ENCODE results near the gene PPARD.

Gene PPARD

DNA sequence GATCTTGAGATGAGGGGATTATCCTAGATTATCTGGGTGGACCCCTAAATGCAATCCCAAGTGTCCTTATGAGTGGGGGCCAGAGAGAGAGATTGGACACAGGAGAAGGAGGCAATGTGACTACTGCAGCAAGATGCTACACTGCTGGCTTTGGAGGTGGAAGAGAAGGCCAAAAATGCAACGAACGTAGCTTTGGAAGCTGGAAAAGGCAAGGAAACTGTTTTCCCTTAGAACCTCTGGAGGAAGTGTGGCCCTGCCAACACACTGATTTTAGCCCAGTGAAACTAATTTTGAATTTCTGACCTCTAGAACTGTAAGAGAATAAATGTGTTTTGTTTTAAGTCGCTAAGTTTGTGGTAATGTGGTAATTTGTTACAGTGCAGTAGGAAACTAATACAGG, 15.7 kb downstream of the PPARD start:
- DNase-seq, result no peak

DNA sequence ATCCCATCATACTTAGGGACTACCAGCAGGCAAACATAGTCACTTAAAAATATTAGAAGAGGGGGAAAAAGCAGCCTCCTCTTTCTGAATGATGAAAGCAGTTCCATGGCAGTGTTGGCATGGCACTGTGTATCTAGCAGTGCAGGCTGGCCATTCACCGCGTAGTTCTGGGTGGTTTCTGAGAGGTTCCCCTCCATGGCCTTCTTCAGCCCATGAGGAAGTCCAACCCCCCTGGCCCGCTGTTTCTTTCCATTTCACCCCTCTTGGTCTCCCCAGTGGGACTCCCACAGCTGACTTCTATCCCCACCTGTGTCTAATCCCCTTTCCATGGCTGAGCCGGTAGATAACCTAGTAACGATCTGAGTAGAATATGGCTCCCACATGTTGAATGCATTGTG, 17.0 kb downstream of the PPARD start:
- no peak for DNase-seq

DNA sequence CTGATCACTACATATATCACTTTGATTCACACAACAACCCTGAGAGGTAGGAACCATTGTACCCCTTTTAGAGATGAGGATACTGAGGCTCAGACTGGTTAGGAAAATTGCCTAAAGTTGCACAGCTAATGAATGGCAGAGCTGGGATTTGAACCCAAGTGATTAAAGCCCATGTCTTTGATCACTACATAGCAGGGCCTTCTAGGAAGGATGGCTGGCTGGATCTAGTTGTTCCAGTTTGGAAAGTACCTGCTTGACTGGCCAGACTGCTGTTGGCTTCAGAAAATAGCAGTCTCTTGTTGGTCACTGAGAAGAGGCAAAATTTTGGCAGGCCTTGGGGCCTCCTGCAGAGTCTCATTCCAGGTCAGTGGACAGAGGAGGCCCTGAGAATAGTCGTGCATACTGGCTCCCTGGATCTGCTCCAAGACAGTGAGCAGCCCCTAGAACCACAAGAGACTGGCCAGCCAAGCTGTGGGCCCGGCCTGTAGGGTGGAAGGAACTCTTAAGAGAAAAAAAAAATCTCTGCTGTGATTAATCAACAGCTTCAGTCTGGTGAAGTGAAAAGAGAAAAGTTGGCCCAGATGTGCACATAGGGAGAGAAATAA, 17.5 kb downstream of the PPARD start:
- DNase-seq, result no peak

DNA sequence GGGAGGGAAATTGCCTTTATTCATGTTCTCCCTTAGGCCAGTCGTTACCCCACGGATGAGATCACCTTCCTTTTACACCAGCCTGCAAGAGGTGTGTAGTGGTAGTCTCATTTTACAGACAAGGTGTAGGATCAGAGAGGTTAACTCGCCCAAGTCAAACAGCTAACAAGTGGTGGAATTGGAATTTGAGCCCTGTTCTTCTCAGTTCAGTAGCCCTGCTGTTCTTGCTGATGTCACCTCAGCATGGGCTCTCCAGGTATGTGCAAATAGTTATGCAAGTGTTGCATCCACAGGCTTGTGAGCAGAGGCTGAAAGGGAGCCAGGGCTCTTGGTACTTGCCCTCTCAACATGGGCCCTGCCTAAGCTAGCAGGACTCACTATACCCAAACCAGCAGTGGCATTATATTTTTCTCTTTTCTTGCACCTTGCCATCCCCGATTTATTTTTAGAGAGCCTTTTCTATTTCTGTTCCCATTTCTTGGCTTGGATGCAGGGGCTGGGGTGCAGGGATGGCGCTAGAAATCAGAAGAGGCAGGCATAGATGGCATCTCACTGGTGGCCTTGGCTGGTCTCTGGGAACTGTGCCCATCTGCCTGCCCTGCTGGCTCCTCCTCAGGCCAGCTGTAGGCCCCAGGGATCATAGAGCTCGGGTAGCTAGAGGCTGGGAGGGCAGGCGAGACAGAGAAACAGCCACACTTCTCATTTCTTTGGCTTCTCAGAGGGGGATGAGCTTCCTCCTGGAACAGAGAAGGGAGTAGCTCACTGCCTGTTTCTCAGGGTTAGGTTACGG, 18.2 kb downstream of the PPARD start:
- no peak for DNase-seq

DNA sequence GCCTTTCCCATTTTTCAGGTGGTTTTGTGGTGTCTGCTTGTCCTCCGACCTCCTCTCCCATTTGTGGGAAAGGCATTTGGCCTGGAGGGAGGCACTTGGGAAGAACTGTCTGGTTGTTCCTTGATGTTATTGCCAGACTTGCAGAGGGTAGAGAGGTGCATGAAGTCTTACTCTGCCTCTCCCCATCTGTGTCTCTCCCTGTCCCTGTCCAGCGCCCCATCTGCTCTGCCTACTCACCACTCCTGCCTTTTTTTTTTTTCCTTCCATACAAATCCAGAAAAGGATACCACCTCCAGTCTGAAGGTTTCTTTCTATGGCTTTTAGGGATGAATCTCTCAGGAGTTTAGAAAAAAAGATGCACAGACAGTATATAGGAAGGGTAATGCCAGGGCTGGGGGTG, 19.8 kb downstream of the PPARD start:
- DNase-seq, result no peak

DNA sequence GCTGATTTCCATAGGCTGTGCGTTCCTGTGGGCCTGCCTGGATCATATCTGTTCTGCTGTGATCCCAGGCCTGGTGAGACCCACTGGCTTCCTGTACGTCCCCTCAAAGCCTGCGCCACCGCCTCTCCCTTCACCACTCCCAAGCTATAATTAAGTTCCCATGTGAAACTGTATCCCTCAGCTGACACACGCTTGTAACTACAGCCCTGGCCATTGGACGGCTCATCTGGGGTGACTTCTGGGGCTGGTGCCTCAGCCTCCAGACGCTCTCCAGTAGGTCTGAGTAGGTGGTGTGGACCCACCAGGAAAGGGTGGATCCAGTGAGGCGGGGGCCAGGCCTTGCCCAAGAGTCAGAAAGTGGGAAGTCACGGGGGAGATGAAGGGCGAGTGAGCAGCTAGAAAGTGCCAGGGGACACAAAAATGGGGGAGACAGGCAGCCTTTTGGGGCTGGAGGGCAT, 21.0 kb downstream of the PPARD start:
- DNase-seq, result peak; percentile 25

DNA sequence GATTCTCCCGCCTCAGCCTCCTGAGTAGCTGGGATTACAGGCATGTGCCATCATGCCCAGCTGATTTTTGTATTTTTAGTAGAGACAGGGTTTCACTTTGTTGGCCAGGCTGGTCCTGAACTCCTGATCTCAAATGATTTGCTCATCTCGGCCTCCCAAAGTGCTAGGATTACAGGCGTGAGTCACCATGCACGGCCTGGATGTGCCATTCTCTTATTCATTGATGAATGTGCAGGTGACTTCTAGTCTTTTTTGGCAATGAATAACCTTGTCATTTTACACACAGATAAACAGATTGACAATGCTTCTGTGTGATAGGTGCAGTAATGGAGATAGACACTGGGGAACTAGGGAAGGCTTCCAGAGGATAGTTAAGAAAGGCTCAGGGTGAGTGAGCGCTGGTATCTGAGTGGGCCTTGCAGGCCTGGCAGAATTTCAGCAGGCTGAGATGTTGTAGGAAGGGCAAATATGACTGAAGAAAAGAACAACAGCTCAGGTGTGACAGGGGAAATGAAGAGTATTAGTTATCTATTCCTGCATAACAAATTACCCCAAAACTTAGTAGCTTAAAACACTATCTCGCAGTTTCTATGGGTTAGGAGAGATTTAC, 23.3 kb downstream of the PPARD start:
- no peak for DNase-seq

DNA sequence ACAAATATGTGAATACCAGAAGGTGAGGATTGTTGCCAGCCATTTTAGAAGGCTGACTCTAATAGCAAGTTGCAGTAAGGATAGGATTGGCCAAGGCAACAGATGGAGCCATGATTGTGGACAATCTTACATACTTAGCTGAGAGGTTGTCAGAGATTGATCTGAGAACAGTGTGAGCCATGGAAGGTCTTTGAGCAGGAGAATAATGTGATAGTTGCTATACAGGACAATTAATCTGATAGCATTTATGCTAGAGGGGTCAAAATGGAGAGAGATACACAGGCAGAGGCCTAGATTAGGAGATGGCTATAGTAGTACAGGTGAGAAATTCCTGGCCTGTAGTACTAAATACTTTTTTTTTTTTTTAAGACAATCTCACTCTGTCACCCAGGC, 23.8 kb downstream of the PPARD start:
- DNase-seq, result no peak

DNA sequence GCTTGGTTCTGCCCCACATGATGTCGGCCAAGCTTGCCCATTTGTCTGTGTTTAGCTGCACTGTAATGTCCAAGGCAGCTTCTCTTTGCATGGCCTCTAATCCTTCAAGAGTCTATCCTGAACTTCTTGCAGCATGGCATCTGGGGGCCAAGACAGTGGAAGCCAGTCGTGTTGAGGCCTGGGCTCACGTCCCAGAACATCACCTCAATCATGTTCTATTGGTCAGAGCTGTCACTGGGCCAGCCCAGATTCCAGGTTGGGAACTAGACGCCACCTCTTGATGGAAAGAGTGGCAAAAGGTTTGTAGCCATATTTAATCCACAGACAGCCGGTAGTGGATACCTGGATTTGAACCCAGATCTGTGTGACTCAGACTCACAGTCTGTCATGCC, 25.3 kb downstream of the PPARD start:
- DNase-seq, result no peak

DNA sequence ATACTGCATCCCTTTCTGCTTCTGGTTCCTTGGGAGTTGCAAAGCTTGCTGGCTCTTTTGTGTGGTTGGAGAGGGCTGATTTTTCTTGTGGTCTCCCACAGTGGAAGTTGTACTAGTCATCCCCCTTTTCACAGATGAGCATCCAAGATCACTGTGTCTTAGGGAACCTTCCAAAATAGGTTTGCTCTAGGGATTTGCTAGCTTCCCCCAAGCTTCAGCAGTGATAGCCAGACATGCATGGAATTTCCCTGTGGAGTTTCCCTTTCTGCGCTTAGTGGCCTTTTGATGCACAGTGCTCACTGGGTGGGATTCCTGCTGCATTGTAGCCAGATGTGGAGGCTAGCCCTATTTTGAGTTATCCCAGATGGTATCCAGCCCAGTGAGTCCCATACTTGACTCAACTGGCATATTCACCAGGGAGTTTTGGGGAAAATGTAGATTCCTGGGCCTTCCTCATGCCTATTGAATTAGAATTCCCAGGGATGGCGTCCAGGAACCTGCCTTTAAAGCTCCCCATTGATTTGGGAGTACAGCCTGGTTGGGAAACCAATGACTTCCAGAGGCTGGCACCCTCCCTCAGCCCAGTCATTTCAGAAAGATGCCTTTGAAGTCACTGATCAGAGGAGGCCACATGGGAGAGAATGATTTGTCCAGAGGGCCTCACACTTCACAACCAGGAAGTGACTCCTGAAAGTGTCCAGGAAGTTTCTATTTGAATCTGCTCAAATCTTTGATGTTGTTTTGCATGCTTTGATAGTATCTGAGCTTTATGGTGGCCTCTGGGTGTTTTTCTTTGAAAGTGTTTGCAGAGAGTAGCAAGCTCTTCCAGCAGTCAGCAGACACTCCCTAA, 25.9 kb downstream of the PPARD start:
- no peak for DNase-seq

DNA sequence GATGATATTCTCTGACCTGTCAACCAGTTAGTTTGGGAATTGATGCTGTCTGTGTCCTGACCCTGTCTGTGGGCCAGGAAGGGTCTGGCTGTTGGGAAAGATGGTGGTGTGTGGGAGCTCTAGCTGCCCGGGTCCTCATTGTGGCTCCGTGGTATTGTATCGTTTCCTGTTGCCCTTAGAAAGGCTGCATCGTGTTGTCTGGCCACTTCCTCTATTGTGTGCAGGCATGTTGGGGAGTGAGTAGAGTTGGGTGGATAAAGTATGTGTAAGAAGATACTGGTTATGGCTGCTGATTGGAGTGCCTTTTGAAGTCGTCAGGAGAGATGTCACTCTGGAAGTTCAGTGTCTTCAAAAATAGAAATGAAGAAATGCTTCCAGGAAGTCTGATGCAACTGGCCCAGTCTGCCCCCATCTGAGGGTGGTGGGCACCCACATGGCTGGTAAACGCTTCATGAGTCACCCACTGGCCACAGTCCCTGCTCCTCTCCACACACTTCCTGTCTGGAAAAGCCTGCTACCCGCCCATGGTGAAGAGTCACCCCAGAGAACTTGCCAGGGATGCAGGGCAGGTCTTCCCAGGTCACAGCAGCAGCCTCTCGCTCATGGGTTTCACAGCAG, 27.9 kb downstream of the PPARD start:
- DNase-seq, result peak; percentile 54

DNA sequence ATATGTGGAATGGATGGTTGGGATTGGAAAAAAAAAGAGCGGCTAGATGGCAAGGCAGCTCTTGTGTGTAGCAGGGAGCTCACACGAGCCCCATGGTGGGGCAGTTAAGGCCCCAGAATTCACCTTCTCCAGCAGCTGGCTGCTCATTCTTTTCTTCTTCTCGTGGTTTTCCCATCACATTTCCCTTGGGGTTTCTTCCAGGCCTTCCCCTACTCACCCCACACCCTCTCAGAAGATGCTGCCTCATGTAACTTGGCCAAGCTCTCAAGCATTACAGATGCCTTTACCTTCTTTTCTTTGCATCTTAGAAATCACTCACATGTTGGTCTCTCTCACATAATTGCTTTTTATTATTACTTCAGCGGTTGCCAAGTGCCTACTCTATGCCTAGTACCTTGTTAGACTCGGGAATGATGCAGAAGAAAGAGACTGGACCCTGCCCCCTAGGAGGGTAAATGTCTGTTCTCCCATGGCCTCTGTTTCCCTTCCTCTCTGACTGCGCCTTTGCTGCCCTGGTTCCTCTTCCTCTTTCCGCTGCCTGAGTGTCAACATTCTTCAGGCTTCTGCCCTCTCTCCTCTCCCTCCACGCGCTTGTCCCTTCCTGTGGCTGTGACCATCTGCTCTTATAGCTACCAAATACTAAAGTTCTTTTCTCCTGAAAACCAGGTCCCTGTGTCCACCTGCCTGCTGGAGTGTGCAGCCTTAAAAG, 28.6 kb downstream of the PPARD start:
- DNase-seq, result no peak

DNA sequence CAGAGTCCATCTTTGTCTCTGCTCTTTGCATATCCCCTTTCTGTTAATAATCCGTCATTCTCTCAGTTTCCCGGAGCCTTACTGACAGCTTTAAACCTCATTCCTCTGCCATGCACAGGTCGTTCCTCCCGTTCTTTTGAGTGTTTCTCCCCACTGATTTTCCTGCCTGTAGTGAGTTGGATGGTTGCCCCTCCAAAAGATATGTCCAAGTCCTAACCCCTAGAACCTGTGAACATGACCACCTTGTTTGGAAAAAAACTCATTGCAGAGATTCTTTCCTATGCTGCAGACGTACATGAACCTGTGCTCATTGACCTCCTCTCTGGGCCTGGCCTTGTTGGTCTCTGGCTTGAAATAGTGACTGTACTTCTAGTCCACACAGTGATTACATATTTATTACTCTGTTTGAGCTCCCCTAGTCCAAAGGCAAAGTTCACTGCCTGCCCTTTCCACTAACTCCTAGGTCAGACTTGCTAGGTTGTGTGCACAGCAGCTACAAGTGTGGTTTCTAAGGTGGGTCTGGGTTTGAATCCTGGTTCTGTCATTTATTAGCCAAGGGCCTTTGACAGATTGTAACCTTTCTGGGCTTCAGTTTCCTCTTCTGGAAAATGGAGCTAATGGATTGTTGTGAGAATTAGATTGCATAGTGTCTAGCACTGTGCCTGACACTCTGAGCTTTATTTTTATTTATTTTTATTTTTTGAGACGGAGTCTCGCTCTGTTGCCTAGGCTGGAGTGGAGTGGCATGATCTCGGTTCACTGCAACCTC, 29.3 kb downstream of the PPARD start:
- no peak for DNase-seq

DNA sequence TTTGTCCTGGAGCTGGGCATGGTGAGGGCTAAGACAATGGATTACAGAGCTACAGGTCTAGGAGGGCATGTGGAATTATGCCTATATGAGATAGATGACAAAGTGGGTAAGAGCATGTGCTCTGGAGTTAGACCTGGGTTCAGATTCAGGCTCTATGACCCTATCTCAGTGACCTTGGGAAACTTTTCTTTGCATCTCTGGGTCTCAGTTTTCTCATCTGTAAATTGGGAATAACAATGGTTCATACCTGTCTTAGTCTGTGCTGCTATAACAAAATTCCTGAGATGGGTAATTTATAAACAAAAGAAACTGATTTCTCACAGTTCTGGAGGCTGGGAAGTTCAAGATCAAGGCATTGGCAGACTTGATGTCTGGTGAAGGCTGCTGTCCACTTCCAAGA, 30.3 kb downstream of the PPARD start:
- DNase-seq, result no peak

DNA sequence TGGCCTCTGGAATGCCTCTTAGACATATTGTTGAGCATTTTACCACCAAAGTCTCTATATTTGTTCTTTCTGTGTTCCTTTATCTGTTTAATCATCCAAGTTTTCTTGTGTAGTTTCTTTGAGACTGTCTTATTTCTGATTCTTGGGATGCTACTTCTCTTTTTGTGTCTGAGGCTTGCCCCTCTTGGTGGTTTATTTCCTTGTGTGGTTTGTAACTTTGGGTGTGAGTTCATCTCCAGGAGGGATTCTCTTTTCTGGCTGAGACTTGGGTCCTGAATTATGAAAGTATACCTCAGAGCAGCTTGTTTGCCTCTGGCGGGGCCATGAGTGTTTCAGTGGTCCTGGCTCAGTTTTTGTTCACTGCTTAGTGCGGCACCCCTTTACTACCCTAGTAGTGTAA, 33.9 kb downstream of the PPARD start:
- no peak for DNase-seq

DNA sequence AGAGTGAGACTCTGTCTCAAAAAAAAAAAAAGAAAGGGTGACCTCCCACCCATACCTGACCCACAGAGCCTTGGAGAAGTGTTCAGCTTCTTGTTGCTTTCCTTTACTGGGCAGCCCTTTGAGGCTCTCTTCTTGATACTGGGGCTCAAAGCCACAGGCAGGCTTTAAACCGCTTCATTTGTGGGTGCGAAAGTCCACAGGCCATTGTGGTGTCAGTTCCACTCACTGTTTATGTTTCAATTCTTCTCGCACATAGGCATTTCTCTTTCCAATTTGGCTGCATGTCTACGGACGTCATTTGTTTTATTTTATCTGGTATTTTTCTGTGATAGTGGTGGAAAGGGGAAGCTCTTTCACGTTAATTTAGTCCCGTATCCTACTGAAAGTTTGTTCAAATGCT, 34.6 kb downstream of the PPARD start:
- no peak for DNase-seq

DNA sequence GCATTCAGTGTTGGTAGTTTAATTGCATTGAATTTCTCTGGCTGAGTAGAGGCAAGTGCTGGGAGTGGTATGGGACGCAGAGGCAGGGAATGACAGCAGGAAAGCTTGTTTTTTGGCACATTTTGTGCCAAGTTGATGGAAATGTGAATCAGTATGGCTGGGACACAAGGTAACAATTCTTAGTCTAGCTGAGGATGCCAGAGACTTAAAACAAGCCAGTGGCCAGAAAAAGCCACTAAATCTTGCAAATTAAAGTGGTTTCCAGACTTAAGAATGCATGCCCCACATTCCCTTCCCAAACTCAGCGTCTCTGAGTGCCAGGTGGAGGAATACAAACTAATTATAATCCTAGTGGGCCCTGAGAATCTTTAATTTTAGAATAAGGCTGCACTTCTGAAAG, 35.9 kb downstream of the PPARD start:
- DNase-seq, result no peak

DNA sequence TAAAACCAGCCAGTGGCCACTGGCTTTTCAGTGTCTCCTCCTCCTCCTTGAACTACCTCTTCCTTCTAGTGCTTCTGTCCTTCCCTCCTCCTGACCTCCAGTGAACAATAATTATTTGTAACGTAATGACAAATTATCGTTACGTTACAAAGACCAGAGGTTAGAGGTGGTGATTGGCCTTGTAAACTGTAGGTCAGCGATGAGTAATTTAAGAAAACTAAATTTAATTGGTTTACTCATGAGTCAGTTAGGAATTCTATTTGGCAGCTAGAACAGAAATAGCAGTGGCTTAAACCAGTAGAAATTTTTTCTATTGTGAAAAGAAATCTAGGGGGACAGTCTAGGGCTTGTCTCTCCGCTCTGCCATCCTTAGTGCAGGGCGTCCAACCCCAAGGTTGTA, 38.8 kb downstream of the PPARD start:
- no peak for DNase-seq

DNA sequence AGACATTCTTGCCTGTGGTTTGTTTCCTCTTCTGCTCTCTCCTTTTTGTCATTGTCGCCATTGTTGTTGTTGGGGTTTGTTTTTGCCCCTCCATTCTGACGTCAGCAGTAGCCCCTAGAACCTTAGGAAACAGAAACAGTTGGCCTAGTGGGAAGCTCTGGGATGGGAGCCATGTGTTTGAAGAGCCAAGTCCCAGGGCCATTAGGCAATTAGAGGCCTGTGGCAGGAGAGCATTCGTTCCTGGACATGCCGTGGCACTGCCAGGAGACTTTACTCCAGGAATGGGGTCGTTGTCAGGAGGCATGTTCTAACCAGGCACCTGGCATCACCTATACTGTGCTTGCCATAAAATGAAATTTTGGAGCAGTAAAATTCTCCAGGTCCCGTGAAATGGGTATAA, 39.7 kb downstream of the PPARD start:
- no peak for DNase-seq

DNA sequence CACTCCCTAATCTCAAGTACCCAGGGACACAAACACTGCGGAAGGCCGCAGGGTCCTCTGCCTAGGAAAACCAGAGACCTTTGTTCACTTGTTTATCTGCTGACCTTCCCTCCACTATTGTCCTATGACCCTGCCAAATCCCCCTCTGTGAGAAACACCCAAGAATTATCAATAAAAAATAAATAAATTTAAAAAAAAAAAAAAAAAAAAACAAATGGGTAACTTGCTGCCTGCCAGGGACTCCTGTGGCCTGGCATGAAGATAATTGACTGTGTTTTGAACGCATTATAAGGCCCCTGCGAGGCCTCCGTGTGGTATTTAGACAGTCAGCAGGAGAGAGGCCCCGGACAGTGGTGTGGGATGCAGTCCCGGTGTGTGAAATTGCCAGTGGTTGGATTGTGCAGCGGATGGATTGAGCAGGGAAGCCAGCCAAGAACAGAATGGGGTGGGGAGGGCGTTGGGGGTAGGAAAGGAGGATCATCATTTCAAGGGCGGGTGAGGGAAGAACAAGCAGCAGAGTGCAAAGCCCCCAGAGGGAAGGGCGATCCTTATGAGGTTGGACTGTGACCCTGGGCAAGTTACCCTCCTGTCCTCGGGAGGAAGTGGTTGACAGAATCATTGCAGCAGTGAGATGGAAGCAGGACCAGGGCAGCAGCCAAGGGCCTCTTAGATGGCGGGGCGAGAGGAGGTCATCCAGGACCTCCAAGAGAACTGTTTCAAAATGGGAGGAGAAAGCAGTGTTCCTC, 43.3 kb downstream of the PPARD start:
- no peak for DNase-seq

DNA sequence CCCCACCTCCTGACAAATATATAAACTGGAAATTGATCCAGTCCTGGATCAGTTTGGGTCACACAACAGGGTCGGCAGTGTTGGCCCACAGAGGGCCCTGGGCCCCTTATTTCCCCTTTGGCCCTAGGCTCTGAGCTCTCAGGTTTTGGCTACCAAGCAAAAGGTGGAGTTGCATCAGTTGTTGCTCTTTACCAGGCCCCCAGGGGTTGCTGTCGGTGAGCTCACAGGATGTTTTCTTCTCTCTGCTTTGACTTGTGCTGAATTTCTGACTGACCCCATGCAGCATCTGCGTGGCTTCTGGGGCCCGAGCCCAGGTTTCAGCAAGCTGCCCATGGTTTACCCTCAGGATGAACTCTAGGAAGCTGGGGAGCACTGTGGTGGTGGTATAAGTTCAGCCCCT, 44.6 kb downstream of the PPARD start:
- no peak for DNase-seq

All from hematopoietic multipotent progenitor cell treated with erythropoietin and hydrocortisone succinate and interleukin-3 and kit ligand, for 8 days (in vitro differentiated cells).